ENCODE data around the gene PRRG4.

DNA sequence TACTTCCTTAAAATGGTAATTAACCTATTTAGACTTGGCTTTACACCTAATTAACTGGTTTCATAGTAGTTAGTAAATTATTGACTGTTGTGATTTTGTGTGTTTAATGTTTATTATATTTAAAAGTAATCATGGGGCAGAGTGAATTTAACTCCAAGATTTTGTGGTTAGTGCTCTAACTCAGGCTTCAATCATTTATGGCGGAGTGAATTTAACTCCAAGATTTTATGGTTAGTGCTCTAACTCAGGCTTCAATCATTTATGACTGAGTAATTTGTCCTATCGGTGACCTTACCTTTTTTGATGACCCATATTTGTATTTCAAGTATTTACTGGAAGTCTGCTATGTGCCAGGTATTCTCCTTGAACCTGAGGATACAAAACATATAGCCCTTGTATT is 7.2 kb downstream of the PRRG4 start:
- TF ChIP-seq, protein P1, sequence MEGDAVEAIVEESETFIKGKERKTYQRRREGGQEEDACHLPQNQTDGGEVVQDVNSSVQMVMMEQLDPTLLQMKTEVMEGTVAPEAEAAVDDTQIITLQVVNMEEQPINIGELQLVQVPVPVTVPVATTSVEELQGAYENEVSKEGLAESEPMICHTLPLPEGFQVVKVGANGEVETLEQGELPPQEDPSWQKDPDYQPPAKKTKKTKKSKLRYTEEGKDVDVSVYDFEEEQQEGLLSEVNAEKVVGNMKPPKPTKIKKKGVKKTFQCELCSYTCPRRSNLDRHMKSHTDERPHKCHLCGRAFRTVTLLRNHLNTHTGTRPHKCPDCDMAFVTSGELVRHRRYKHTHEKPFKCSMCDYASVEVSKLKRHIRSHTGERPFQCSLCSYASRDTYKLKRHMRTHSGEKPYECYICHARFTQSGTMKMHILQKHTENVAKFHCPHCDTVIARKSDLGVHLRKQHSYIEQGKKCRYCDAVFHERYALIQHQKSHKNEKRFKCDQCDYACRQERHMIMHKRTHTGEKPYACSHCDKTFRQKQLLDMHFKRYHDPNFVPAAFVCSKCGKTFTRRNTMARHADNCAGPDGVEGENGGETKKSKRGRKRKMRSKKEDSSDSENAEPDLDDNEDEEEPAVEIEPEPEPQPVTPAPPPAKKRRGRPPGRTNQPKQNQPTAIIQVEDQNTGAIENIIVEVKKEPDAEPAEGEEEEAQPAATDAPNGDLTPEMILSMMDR (IDR thresholded peaks at IDR 0.05; ENCODE audit: low read depth, low read length) = no peak
- TF ChIP-seq EZH2phosphoT487 (IDR thresholded peaks at IDR 0.05; ENCODE audit: low read depth) = no peak

Data from OCI-LY3 (cell line).